DND-41 (cell line): ENCODE data around the gene MUC22.
"Not testable (repeated sequence)": the region's sequence is repeated elsewhere in the genome, so short reads cannot be mapped to it uniquely, and the experiment has no call there.

Experiments
- EZH2 ChIP-seq: IDR thresholded peaks from 3 replicates; pipeline ENCODE4 v1.6.1; 2012; ENCODE audit warnings: borderline replicate concordance, low read depth, mild to moderate bottlenecking, moderate library complexity, low read length, inconsistent platforms; ENCODE audit not compliant: severe bottlenecking
- TF ChIP-seq, protein P1 (sequence below): IDR thresholded peaks from 2 replicates; pipeline ENCODE4 v1.5.1; 2012; ENCODE audit warnings: borderline replicate concordance, low read length, moderate library complexity, mild to moderate bottlenecking; ENCODE audit not compliant: poor library complexity, severe bottlenecking; ENCODE audit errors: extremely low read depth

DNA sequence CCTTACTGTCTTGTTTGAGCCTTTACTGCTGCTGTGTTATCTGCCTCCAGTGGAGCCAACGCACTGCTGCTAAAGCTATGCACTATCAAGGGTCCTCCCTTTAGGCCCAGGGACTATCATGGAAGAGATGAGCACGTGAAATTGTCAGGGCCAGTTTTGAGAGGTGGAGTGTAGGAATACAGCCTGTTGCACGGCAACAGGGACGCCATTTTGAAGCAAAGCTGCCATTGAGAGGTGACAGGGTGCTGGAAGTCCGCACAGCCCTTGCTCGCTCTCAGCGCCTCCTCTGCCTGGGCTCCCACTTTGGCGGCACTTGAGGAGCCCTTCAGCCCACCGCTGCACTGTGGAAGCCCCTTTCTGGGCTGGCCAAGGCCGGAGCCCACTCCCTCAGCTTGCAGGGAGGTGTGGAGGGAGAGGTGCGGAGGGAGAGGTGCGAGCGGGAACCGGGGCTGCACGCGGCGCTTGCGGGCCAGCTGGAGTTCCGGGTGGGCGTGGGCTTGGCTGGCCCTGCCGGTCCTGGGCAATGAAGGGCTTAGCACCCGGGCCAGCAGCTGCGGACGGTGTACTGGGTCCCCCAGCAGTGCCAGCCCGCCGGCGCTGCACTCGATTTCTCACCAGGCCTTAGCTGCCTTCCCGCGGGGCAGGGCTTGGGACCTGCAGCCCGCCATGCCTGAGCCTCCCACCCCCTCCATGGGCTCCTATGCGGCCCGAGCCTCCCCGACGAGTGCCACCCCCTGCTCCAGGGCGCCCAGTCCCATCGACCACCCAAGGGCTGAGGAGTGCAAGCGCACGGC is 10.0 kb upstream of the MUC22 start:
- TF ChIP-seq, protein P1, sequence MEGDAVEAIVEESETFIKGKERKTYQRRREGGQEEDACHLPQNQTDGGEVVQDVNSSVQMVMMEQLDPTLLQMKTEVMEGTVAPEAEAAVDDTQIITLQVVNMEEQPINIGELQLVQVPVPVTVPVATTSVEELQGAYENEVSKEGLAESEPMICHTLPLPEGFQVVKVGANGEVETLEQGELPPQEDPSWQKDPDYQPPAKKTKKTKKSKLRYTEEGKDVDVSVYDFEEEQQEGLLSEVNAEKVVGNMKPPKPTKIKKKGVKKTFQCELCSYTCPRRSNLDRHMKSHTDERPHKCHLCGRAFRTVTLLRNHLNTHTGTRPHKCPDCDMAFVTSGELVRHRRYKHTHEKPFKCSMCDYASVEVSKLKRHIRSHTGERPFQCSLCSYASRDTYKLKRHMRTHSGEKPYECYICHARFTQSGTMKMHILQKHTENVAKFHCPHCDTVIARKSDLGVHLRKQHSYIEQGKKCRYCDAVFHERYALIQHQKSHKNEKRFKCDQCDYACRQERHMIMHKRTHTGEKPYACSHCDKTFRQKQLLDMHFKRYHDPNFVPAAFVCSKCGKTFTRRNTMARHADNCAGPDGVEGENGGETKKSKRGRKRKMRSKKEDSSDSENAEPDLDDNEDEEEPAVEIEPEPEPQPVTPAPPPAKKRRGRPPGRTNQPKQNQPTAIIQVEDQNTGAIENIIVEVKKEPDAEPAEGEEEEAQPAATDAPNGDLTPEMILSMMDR = not testable (repeated sequence)
- not testable (repeated sequence) for TF ChIP-seq EZH2
